Raji (cell line): ENCODE results near the gene CLASP1.

Experiments used
- POLR2A ChIP-seq: IDR thresholded peaks from 2 replicates; pipeline ENCODE4 v1.6.1; 2011; ENCODE audit warnings: low read depth, low read length, control low read depth; ENCODE audit not compliant: insufficient read depth

Gene CLASP1

GRCh38 chr2:121409388-121409787 lies 239.9 kb downstream of the CLASP1 start:
- TF ChIP-seq POLR2A: no peak

GRCh38 chr2:121408641-121409040 lies 240.6 kb downstream of the CLASP1 start:
- no peak for TF ChIP-seq POLR2A

- TF ChIP-seq POLR2A: no peak
Measured at GRCh38 chr2:121405233-121405632, 244.0 kb downstream of the CLASP1 start.

GRCh38 chr2:121400201-121400600 lies 249.1 kb downstream of the CLASP1 start:
- TF ChIP-seq POLR2A: no peak

- no peak for TF ChIP-seq POLR2A
Measured at GRCh38 chr2:121398853-121399252, 250.4 kb downstream of the CLASP1 start.

- no peak for TF ChIP-seq POLR2A
Measured at GRCh38 chr2:121390082-121390692, 259.1 kb downstream of the CLASP1 start.

GRCh38 chr2:121388371-121388770 lies 260.9 kb downstream of the CLASP1 start:
- TF ChIP-seq POLR2A: no peak

- no peak for TF ChIP-seq POLR2A
Measured at GRCh38 chr2:121387591-121388325, 261.5 kb downstream of the CLASP1 start.

GRCh38 chr2:121386707-121387106 lies 262.6 kb downstream of the CLASP1 start:
- no peak for TF ChIP-seq POLR2A

GRCh38 chr2:121386102-121386501 lies 263.2 kb downstream of the CLASP1 start:
- no peak for TF ChIP-seq POLR2A

GRCh38 chr2:121382744-121383143 lies 266.5 kb downstream of the CLASP1 start:
- TF ChIP-seq POLR2A: no peak

GRCh38 chr2:121377646-121378045 lies 271.6 kb downstream of the CLASP1 start:
- TF ChIP-seq POLR2A: no peak

- TF ChIP-seq POLR2A: no peak
Measured at GRCh38 chr2:121376535-121377250, 272.6 kb downstream of the CLASP1 start.

GRCh38 chr2:121375621-121376159 lies 273.6 kb downstream of the CLASP1 start:
- no peak for TF ChIP-seq POLR2A

- TF ChIP-seq POLR2A: no peak
Measured at GRCh38 chr2:121372721-121373353, 276.4 kb downstream of the CLASP1 start.
